Measurements from ENCODE around the gene DACT1. TPM values are rescaled to one million over a fixed set of nuclear protein-coding genes. Genes with fewer than 3 reads are reported as not detected.

The DACT1 gene
- total RNA-seq, 2 donors from 2014 or later = 3.5 to 21.2 TPM

DNA sequence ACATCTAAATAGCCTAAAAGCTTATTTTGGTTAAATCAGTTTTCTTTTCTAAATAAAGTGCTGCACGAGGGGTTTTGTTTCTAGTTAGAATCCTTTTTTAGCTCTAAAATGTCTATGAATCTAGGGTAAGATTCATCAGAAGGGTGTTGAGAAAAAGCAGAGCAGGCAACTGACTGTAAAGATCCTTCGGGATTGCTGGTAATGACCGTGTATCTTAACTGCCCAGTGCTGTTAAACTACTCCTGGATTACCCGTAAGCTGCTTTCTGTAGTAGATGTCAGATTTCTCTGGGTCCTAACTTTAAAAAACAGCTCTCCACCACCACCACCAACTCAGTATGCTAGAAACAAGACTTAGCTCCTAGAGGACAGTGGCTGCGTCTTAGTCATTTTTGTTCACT, 39.2 kb downstream of the DACT1 start:
- Histone ChIP-seq H3K36me3 (no peaks in the 10 kb centered on the region), H3K27me3 (no peaks in the 10 kb centered on the region), H3K27ac (no peak overlapping the region), H3K4me3 (no peak overlapping the region), H3K9me3 (no peaks in the 10 kb centered on the region), H3K4me1 (no peaks in the 10 kb centered on the region)
- TF ChIP-seq, protein P1, sequence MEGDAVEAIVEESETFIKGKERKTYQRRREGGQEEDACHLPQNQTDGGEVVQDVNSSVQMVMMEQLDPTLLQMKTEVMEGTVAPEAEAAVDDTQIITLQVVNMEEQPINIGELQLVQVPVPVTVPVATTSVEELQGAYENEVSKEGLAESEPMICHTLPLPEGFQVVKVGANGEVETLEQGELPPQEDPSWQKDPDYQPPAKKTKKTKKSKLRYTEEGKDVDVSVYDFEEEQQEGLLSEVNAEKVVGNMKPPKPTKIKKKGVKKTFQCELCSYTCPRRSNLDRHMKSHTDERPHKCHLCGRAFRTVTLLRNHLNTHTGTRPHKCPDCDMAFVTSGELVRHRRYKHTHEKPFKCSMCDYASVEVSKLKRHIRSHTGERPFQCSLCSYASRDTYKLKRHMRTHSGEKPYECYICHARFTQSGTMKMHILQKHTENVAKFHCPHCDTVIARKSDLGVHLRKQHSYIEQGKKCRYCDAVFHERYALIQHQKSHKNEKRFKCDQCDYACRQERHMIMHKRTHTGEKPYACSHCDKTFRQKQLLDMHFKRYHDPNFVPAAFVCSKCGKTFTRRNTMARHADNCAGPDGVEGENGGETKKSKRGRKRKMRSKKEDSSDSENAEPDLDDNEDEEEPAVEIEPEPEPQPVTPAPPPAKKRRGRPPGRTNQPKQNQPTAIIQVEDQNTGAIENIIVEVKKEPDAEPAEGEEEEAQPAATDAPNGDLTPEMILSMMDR (IDR thresholded peaks at IDR 0.05) = no peak
- no peak for DNase-seq (ENCODE audit: low spot score)

DNA sequence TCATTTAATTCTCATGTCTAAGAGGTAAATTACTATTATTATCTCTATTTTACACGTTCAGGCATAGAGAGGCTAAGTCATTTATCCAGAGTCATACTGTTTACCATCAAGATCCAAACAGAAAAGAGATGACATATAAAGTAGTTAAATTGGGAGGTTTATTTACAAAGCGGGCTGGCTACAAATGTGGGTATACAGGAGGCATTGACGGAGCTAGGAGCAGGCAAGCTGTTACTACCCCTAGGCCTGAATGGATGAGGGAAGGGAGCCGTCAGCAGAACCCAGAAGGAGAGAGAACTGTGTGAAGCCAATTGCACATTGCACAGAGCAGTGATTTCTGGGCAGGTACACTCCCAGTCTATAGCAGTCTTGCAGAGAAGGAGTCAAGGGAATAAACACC, 39.8 kb downstream of the DACT1 start:
- Histone ChIP-seq H3K27ac (no peak overlapping the region), H3K4me1 (no peaks in the 10 kb centered on the region), H3K9me3 (no peaks in the 10 kb centered on the region), H3K27me3 (no peaks in the 10 kb centered on the region), H3K4me3 (no peak overlapping the region), H3K36me3 (no peaks in the 10 kb centered on the region)
- no peak for DNase-seq (ENCODE audit: low spot score)
- TF ChIP-seq, protein P1 (IDR thresholded peaks at IDR 0.05) = no peak

DNA sequence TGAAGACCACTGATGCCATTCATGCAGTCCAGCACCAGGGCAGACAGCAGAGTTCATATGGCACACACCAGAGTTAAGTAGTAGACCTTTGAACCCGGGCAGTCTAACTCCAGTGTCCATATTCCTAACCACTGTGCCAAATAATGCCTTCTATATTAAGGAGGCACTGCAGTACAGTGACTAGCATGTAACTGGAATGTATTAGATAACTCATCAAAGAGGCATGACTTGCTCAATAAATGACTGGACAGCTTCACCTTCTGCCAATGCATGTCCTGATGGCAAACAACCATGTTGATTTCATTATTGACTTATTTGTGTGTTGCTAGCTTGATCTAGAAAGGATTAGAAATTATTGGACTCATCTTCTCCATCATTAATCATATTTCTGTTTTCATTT, 40.2 kb downstream of the DACT1 start:
- Histone ChIP-seq H3K27me3 (no peaks in the 10 kb centered on the region), H3K4me3 (no peak overlapping the region), H3K36me3 (no peaks in the 10 kb centered on the region), H3K9me3 (no peaks in the 10 kb centered on the region), H3K27ac (no peak overlapping the region), H3K4me1 (no peaks in the 10 kb centered on the region)
- TF ChIP-seq, protein P1 (IDR thresholded peaks at IDR 0.05) = no peak
- DNase-seq (ENCODE audit: low spot score) = no peak

DNA sequence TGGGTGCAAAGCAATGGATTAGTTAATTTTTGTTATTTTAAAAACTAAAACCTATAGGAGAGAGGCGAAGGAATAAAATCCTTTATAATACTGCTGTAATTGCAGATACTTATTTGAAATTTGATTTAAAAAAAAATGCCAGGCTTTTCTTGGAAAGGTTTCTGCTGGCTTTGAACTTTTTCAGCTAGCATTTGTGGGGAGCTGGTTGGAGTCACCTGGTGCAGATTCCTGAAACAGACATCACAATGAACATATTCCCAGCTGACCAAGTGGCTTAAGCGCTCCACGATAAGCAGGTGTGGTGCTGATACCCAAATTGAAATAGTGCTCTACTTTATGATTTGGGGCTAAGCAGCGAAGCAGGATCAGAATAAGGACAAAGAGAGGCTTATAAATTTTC, 42.9 kb downstream of the DACT1 start:
- Histone ChIP-seq H3K27ac (no peak overlapping the region), H3K27me3 (no peaks in the 10 kb centered on the region), H3K4me3 (no peak overlapping the region), H3K4me1 (no peaks in the 10 kb centered on the region), H3K36me3 (no peaks in the 10 kb centered on the region), H3K9me3 (no peaks in the 10 kb centered on the region)
- no peak for DNase-seq (ENCODE audit: low spot score)
- TF ChIP-seq, protein P1 (IDR thresholded peaks at IDR 0.05) = no peak

DNA sequence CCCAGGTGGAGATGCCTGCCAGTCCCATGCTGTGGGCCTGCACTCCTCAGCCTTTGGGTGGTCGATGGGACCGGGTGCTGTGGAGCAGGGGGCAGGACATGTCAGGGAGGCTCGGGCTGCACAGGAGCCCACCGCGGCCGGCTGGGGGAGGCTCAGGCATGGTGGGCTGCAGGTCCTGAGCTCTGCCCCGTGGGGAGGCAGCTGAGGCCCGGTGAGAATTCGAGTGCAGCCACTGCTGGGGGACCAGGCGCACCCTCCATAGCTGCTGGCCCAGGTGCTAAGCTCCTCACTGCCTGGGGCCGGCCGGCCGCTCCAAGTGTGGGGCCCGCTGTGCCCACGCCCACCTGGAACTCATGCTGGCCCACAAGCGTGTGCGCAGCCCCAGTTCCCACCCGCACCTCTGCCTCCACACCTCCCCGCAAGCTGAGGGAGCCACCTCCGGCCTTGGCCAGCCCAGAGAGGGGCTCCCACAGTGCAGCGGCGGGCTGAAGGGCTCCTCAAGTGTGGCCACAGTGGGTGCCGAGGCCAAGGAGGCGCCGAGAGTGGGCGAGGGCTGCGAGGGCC, 49.6 kb downstream of the DACT1 start:
- no peaks in the 10 kb centered on the region for H3K27me3 ChIP-seq
- TF ChIP-seq, protein P1 (IDR thresholded peaks at IDR 0.05) = no peak
- no peak overlapping the region for H3K27ac ChIP-seq
- H3K9me3 ChIP-seq = peaks cover 0 to 4% of the 10 kb centered on the region in 2 donors
- H3K4me3 ChIP-seq = no peak overlapping the region
- no peak for DNase-seq (ENCODE audit: low spot score)
- no peaks in the 10 kb centered on the region for H3K4me1 ChIP-seq
- H3K36me3 ChIP-seq = no peaks in the 10 kb centered on the region

All from right atrium auricular region (tissue), 2 donors.